HG02588 (cell line): ENCODE results near the gene RBM6.
"Not testable (repeated sequence)": the region's sequence is repeated elsewhere in the genome, so short reads cannot be mapped to it uniquely, and the experiment has no call there.

ENCODE experiments used
- ATAC-seq: cut with Tn5 transposase; IDR thresholded peaks from one replicate; pipeline ENCODE4 v1.9.1; 2021; ENCODE audit warnings: mild to moderate bottlenecking, moderate library complexity; ENCODE audit not compliant: unreplicated experiment

Gene RBM6

GRCh38 chr3:49939858-49940666, at the start of gene RBM6:
Gene RBM6 (plus strand): TSS chr3:49940150. CDS start chr3:49962642, 22,492 bp downstream.
- peak; percentile 92 for ATAC-seq

GRCh38 chr3:49895791-49896190, 44.2 kb upstream of the RBM6 start:
- no peak for ATAC-seq

GRCh38 chr3:49896345-49896744, 43.6 kb upstream of the RBM6 start:
- no peak for ATAC-seq

- no peak for ATAC-seq
These were observed 41.0 kb upstream of the RBM6 start for GRCh38 chr3:49898991-49899390.

- ATAC-seq = no peak
These were observed 40.1 kb upstream of the RBM6 start for GRCh38 chr3:49899815-49900214.

- ATAC-seq = no peak
These were observed 39.3 kb upstream of the RBM6 start for GRCh38 chr3:49900491-49901153.

- ATAC-seq = no peak
These were observed 38.3 kb upstream of the RBM6 start for GRCh38 chr3:49901366-49902339.

- no peak for ATAC-seq
These were observed 37.2 kb upstream of the RBM6 start for GRCh38 chr3:49902511-49903345.

- no peak for ATAC-seq
These were observed 36.2 kb upstream of the RBM6 start, which contains the start of gene MST1R for GRCh38 chr3:49903451-49904424. Gene MST1R (minus strand): TSS chr3:49903873. CDS start chr3:49903609, 264 bp downstream.

- not testable (repeated sequence) for ATAC-seq
These were observed 35.5 kb upstream of the RBM6 start for GRCh38 chr3:49904448-49904847.

- no peak for ATAC-seq
These were observed 33.7 kb upstream of the RBM6 start for GRCh38 chr3:49906073-49906743.

- ATAC-seq = no peak
These were observed 31.4 kb upstream of the RBM6 start for GRCh38 chr3:49908373-49909199.

- no peak for ATAC-seq
These were observed 29.4 kb upstream of the RBM6 start for GRCh38 chr3:49910409-49911123.

- ATAC-seq = no peak
These were observed 28.9 kb upstream of the RBM6 start for GRCh38 chr3:49911124-49911420.

- ATAC-seq = no peak
These were observed 28.3 kb upstream of the RBM6 start for GRCh38 chr3:49911611-49912010.

GRCh38 chr3:49912881-49913281, 27.1 kb upstream of the RBM6 start:
- ATAC-seq = no peak

- ATAC-seq = no peak
These were observed 25.0 kb upstream of the RBM6 start for GRCh38 chr3:49914906-49915305.
